NCI-H345 (cell line): ENCODE measurements around the gene PNPLA7.

ENCODE experiments used
- DNase-seq: peaks from one replicate; lab custom pipeline; 2025; lab: John Stamatoyannopoulos, UW

The PNPLA7 gene

GRCh38 chr9:137435381-137435891 is 114.8 kb downstream of the PNPLA7 start:
- DNase-seq = no peak

- no peak for DNase-seq
Observed at GRCh38 chr9:137434498-137435380, 115.5 kb downstream of the PNPLA7 start.

- no peak for DNase-seq
Observed at GRCh38 chr9:137433916-137434431, 116.2 kb downstream of the PNPLA7 start.

GRCh38 chr9:137433349-137433915 is 116.8 kb downstream of the PNPLA7 start:
- DNase-seq = no peak

- no peak for DNase-seq
Observed at GRCh38 chr9:137432687-137433348, 117.4 kb downstream of the PNPLA7 start.

GRCh38 chr9:137431416-137431931 is 118.7 kb downstream of the PNPLA7 start:
- no peak for DNase-seq

GRCh38 chr9:137430723-137431415 is 119.3 kb downstream of the PNPLA7 start:
- DNase-seq = no peak

GRCh38 chr9:137429974-137430722 is 120.1 kb downstream of the PNPLA7 start:
- DNase-seq = peak; percentile 78

- no peak for DNase-seq
Observed at GRCh38 chr9:137429546-137429890, 120.7 kb downstream of the PNPLA7 start.

- DNase-seq = no peak
Observed at GRCh38 chr9:137428841-137429545, 121.2 kb downstream of the PNPLA7 start.

- DNase-seq = no peak
Observed at GRCh38 chr9:137428311-137428630, 121.9 kb downstream of the PNPLA7 start.

- no peak for DNase-seq
Observed at GRCh38 chr9:137427454-137428310, 122.5 kb downstream of the PNPLA7 start.

- DNase-seq = no peak
Observed at GRCh38 chr9:137426018-137426681, 124.1 kb downstream of the PNPLA7 start.

GRCh38 chr9:137423514-137424291 is 126.5 kb downstream of the PNPLA7 start:
- DNase-seq = peak; percentile 22

- DNase-seq = peak; percentile 97
Observed at GRCh38 chr9:137422604-137423513, 127.3 kb downstream of the PNPLA7 start, which contains the start of the genes EXD3 and NOXA1. EXD3 (minus strand) TSS chr9:137423162; CDS start chr9:137395357, 27,805 bp downstream. NOXA1 (plus strand) TSS chr9:137423393; CDS start chr9:137423530, 137 bp downstream.

- DNase-seq = no peak
Observed at GRCh38 chr9:137421838-137422603, 128.2 kb downstream of the PNPLA7 start.
